ENCODE results near the gene GRIP2. TPM values are rescaled to one million over a fixed set of nuclear protein-coding genes. Genes with fewer than 3 reads are reported as not detected.

GRIP2 gene
- total and polyA plus RNA-seq, 9 of the 15 experiments (the other 6 are each of a cell fraction or from before 2014, with no cell fraction given): 0.01 TPM; not detected in 7

DNA sequence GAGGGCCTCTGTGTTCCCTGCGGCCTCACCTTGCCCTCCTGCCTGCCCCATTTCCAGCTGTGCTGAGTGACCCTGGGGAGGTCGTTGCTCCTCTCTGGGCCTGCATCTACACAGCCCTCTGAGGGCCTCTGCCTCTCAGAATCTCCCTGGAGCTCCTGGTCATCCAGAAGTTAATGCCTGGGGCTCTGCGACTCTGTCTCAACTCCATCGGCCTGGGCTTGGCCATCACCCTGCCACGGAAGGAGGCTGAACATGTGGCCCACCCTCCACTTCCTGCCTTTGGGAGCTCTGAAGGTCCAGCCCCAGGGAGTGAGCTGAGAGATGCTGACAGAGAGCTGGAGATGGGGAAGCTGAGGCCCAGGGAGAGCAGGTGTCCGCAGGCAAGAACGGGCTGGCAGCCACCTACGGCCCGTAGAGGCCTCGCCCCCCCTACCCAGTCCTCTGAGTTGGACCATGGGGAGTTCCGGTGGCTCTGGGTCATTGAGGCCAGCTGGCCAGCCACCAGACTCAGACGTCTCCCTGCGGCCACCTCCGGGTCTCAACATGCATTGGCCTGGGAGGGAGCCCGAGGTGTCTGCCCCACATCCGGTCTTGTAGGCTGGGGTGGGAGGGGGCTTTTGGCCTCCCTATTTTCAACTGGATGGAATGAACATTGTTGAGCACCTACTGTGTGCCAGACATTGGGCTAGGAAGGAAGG lies 34.2 kb downstream of the GRIP2 start:
- Histone ChIP-seq H3K27ac (ENCODE audit: extremely low read depth, low read depth, low read length) (no peak overlapping the region), H3K27me3 (ENCODE audit: control insufficient read depth in 2 of 2, insufficient read depth in 2 of 2, low read length in 2 of 2) (peaks cover 6 to 30% of the 10 kb centered on the region in 2 experiments; a peak in 4 of 5 replicates), H2AFZ (ENCODE audit: low read depth, low read length) (no peak overlapping the region), H3K4me1 (replicated peaks in 1 of 2; ENCODE audit: control insufficient read depth in 2 of 2, insufficient read depth in 2 of 2, low read length in 2 of 2) (peaks cover 0 to 26% of the 10 kb centered on the region in 2 experiments; a peak in 3 of 5 replicates), H3K9me3 (replicated peaks; ENCODE audit: control insufficient read depth, insufficient read depth, low read depth, low read length) (no peaks in the 10 kb centered on the region), H3K4me3 (no peak overlapping the region), H3K9ac (ENCODE audit: insufficient read depth in 1 of 2, low read depth in 2 of 2, low read length in 2 of 2) (peak overlapping the region in 1 of 2 experiments; percentile 77; a peak in 2 of 4 replicates), H3K4me2 (ENCODE audit: insufficient read depth, low read length) (no peak overlapping the region), H3K79me2 (ENCODE audit: control insufficient read depth, insufficient read depth, low read length) (no peaks in the 10 kb centered on the region), H3K36me3 (ENCODE audit: control insufficient read depth, insufficient read depth, low read length) (no peaks in the 10 kb centered on the region), H3K9me1 (ENCODE audit: control insufficient read depth, insufficient read depth, low read length) (no peaks in the 10 kb centered on the region), H4K20me1 (replicated peaks; ENCODE audit: control insufficient read depth, insufficient read depth, low read length) (0 out of 2 replicates have a peak, but pooled peaks cover 6% of the 10 kb centered on the region)
- no peak for ATAC-seq
- in situ Hi-C loops (cut with MboI): loop anchor here (25.0 kb wide), 1 partner anchor 406 kb away; no protein-coding TSS in a partner anchor
- no TSS peak for BruUV-seq (replicated peaks)
- no peak for DNase-seq (ENCODE audit: extremely low read depth in 1 of 4, low spot score in 3 of 4)
- TF ChIP-seq ZNF830 (CRISPR knock-in tag; IDR thresholded peaks at IDR 0.05) (no peak), SMAD2 (IDR thresholded peaks at IDR 0.05; ENCODE audit: low read depth, low read length) (no peak), ZKSCAN1 (IDR thresholded peaks at IDR 0.05; ENCODE audit: low read depth, low read length) (peak; percentile 74; the same call in 1 of the 2 replicates), NBN (IDR thresholded peaks at IDR 0.05; ENCODE audit: low read depth) (no peak), ZKSCAN8 (CRISPR knock-in tag; IDR thresholded peaks at IDR 0.05) (no peak)
- 30% methylated on average over 16 of the region's 16 CpGs for WGBS (ENCODE audit: insufficient coverage, low coverage, missing lambda C conversion rate)
- no peak for FAIRE-seq
- POLR2A ChIA-PET: interaction anchor here (0.5 to 0.7 kb wide), 4 partner anchors 20 to 328 kb away, joined by 3 to 4 read pairs (median 3); no protein-coding TSS in a partner anchor
- intact Hi-C loops (cut with micrococcal nuclease): loop anchor here (5.0 kb wide), 2 partner anchors 244 to 276 kb away; no protein-coding TSS in a partner anchor
- CTCF ChIA-PET (ENCODE audit: low intra/inter-chr PET ratio): no interaction called here

All from K562 (cell line).